HG02571 (cell line): ENCODE results near the gene MARK4.
"Not testable (repeated sequence)": the region's sequence is repeated elsewhere in the genome, so short reads cannot be mapped to it uniquely, and the experiment has no call there.

Experiments used
- ATAC-seq: cut with Tn5 transposase; IDR thresholded peaks from one replicate; pipeline ENCODE4 v1.9.1; 2021; ENCODE audit warnings: mild to moderate bottlenecking, moderate library complexity; ENCODE audit not compliant: unreplicated experiment

Gene MARK4

GRCh38 chr19:45243144-45243732 is 7.8 kb upstream of the MARK4 start:
- ATAC-seq, result no peak

- no peak for ATAC-seq
Measured at GRCh38 chr19:45244133-45244794, 6.8 kb upstream of the MARK4 start.

DNA sequence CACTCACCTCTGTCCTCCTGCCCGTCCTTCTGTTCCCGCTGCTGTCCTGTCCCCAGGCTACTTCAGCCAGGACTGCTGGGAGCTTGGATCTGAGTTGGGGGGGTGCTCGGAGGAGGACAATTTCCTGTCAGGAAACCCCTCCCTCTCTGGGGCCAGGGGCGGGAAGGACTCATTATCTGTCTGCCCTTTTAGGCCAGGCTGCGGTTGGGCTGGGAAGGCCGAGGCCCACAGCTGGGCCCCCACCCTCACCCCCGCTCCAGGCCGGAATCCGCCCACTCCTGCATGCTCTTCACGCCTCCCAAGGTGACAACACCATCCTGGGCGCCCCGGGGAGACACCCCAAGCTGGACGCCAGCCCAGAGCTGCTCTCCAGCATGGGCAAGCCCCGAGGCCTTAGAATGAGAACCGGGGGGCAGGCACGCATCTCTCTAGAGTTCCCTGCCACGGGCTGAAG is 5.7 kb upstream of the MARK4 start, which contains the start of gene EXOC3L2:
TSS of gene EXOC3L2 (minus strand) at position 74 of the 454 bp plus-strand sequence. CDS start 6,362 bp downstream, outside the sequence.
- ATAC-seq, result no peak

DNA sequence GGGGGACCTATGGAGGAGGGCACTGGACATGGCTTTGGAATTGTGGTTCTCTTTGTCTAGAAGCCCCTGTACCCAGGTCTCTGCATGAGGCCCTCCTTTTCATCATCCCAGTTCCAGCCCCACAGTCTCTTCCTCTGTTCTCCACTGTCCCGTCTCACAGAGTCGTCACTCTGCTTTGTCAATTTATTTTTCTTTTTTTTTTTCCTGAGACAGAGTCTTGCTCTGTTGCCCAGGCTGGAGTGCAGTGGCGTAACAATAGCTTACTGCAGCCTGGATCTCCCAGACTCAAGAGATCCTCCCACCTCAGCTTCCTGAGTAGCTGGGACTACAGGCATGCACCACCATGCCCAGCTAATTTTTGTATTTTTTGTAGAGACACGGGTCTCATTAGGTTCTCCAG is 5.2 kb upstream of the MARK4 start:
- no peak for ATAC-seq

DNA sequence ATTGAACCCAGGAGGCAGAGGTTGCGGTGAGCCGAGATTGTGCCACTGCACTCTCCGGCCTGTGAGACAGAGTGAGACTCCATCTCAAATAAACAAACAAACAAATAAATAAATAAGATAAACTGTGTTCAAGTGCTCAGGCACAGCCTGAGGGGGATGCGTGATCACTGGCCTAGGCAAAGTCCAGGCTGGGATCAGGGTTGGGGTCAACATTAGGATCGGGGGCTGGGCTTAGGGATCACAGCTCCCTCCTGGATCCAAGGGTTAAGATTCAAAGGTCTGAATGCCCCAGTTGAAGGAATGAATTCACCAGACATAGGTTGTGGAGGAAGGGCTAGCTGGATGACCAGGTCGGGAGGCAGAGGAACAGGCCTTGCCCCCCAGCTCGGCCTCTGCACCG is 3.9 kb upstream of the MARK4 start:
- no peak for ATAC-seq

- no peak for ATAC-seq
Measured at GRCh38 chr19:45249261-45250033, 1.6 kb upstream of the MARK4 start.

GRCh38 chr19:45250216-45250831 is 747 bp upstream of the MARK4 start:
- ATAC-seq, result no peak

DNA sequence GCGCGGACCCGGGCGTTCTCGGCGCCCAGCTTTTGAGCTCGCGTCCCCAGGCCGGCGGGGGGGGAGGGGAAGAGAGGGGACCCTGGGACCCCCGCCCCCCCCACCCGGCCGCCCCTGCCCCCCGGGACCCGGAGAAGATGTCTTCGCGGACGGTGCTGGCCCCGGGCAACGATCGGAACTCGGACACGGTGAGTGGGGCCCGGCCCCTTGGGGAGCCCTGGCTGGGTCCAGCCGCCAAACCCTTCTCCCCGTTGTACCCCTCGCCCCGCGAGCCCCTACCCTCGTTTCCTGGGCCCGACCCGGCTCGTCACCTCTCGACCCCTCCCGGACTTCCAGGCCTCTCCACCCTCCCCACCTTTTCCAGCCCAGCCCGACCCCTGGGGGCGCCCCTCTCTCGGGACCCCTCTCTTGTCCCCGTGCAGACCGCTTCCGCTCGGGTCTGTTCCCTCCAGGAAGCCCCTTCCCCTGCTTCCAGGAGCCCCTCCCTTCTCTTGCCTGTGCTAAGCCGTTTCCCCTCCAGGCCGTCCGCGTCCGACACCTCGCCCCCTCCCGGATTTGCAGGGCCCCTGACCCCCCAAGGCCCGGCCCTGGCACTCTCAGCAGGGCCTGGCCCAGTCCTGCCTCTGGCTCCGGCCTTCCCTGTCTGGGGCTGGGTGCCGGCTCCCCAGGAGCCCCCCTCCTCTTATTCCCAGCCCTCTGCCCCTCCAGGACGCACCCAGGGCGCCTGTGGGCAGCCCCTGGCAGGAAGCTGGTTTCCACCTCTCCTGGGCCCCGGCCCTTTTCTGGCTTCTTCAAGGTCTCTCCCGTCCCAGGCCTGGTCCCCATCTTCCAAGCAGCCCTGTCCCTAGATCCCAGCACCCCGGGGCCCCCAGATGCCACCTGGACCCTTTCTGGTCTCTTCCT is 632 bp downstream of the MARK4 start:
- no peak for ATAC-seq

DNA sequence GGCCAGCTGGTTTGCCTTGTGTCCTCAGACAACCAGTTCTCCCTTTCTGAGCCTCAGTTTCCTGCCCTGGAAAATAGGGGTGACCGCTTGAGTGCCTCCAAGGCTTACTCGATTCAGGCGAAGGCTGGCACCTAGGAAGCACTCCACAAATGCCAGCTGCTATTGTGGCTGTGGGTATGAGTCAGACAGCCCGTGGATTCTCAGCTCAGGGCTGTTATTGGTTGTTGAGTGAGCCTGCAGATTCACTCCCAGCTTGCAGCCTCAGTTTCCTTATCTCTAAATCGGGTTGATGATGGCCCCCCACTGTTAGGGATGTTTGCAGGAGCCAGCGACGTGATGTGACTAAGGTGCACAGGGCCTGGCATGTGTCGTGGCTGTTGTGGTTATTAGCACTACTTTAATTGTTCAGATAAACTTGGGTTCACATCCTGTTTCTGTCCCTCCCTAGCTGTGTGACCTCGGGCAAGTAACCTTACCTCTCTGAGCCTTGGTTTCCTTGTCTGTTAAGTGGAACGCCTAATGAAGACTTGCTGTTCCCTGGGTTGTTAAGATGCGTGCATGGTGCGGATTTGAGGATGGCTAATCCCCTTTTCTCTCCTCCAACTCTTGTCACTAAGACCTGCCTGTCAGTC is 2.4 kb downstream of the MARK4 start:
- ATAC-seq, result no peak

DNA sequence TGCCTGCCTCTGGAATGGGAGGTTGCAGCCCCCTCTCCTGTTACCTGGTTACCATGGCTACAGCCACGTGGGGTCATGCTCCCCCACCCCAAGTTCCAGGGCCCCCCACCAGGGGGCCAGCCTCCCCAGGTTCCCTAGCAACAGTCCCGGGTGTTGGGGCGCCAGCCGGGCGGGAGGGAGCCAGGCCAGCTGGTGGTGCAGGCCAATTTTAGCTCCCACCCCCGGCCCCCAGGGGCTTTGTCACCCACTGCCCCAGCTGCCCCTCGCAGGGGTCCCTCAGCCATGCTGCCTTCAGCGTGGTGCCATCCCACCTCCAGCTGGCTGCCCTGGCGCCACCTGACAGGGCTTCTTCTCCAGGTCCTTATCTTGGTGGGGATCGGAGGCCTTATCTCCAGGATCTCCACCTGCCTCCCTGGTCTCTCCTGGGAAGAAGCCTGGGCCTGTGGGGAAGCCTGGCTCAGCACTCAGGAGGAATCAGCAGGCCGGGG is 3.0 kb downstream of the MARK4 start:
- no peak for ATAC-seq

DNA sequence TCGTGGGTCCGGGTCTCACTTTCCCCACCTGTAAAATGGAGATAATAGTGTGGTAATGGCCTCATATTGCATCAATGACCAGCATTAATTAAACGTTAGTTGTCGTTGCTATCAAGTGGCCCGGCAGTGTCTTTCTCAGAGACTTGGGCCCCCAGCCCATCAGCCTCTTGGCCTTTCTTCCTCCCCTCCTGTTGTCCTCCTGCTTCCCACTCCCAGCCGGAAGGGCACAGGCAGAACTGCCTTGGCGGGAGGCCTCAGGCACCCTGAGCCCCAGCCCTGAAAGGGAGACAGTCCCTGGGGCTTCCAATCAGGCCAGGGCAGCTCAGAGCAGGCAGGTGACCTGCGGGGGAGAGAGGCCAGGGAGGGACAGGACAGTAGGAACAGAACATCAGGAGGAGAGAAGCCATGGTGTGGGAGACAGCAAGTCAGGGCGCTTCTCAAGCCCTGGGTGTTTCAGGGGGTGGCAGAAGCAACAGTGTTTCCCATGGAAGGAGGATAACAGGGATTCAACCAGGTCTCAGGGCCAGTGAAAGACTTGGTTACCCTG is 4.6 kb downstream of the MARK4 start:
- no peak for ATAC-seq

DNA sequence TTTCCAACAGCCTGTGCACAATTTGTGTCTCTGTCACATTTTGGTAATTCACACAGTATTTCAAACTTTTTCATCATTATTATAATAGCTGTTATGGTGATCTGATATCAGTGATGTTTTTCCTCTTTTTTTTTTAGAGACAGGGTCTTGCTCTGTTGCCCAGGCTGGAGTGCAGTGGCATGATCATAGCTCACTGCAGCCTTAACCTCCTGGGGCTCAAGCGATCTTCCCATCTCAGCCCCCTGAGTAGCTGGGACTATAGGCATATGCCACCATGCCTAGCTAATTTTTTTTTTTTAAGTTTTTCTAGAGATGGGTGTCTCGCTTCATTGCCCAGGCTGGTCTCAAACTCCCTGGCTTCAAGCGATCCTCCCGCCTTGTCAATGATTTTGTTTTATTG is 5.8 kb downstream of the MARK4 start:
- no peak for ATAC-seq

GRCh38 chr19:45258862-45259261 is 7.8 kb downstream of the MARK4 start:
- ATAC-seq, result no peak

GRCh38 chr19:45262570-45262969 is 11.5 kb downstream of the MARK4 start:
- ATAC-seq, result no peak

DNA sequence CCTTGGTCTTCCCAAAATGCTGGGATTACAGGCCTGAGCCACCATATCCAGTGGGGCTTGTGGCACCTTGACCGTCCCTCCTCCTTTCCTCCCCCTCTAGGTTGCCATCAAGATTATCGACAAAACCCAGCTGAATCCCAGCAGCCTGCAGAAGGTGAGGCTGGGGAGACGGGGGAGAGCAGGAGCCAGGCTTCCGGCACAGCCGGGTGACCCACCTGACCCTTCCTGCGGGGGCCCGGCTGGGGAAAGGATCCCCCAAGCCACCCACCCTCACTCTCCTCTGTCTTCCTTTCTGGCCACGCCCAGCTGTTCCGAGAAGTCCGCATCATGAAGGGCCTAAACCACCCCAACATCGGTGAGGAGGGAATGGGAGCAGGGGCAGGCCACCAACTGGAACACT is 11.9 kb downstream of the MARK4 start:
- no peak for ATAC-seq

DNA sequence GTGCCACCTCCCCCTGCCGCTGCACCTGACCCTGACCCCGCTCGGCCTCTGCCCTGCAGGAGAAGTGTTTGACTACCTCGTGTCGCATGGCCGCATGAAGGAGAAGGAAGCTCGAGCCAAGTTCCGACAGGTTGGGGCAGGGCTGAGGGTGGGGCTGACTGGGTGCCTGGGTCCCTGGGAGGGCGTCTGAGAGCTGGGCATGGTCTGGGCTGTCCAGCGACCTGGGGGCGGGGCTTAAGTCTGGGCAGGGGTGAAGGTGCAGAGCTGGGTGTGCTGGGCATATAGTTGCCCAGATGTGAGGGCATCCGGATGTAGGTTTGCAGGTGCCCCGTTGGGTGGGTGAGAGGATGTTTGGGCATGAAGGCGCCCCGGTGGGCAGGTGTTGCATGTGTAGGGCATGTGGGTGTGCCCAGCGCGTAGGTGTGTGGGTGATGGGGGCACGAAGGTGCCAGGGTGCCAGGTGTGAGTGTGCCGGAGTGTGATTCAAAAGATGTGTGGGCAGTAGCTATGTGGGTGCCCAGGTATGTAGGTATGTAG is 13.8 kb downstream of the MARK4 start:
- no peak for ATAC-seq

- no peak for ATAC-seq
Measured at GRCh38 chr19:45265375-45265774, 14.3 kb downstream of the MARK4 start.

DNA sequence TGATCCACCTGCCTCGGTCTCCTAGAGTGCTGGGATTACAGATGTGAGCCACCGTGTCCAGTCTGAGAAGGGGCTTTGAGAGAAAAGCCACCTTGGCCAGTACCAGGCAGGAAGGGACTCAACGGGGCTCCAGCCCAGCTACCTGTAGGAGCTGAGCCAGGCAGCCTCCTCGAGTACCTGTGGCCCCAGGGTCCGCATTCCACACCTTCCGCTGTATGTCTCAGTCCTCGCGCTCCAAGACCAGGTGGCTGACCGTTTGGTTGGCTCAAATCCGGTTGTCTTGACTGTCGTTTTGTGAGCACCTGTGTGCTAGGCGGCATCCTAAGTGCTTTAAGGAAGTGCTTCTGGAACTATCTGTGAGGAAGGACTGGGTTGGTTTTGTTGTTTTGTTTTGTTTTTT is 16.2 kb downstream of the MARK4 start:
- no peak for ATAC-seq

GRCh38 chr19:45269939-45270338 is 18.9 kb downstream of the MARK4 start:
- not testable (repeated sequence) for ATAC-seq
